Head of caudate nucleus (tissue), 42 donors: ENCODE data around the gene P2RY14.

ENCODE experiments used
- DNase-seq, 42 donors: peaks; one replicate each; pipeline versions ENCODE4 v3.0.0 to v3.0.0-alpha.2; 2020 to 2021; ENCODE audit warnings: mixed read lengths in 7 of 42
- intact Hi-C: fragments of 100-400 bp; cut with DNase I; formaldehyde crosslinking; loops from one replicate; pipeline ENCODE4 v1.15.0; 2022

Gene P2RY14

DNA sequence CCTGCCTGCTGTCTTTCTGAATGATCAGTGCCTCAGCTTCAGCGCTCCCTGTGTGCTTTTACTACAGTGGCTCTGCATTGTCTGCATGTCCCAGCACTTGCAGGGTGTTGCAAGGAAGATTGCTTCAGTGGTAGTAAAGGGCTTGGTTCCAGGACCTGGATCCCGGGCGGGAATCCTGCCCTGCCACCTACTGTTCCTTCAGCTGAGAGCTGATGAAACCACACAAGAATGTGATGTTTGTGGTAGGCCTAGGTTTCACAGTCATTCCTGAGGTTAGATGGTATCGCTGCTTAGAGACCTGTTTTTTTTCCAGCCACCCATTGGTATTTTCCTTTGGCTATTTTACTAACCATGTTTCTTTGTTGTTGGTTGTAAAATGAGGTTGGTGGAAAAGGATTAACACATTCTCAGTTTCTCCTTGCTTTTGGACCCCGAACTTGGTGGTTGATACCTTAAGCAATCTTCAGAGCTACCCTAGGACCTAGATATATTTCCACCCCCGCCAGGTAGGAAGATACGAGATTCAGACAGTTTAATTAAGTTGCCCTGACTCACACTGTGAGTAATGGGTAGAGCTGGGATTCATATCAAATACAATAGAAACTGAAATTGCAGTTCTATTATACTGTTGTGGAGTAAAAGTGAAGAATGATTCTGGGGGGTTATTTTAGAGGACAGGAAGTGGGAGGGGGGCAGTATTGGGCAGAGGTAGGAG lies 26.9 kb upstream of the P2RY14 start:
- DNase-seq: peak in 34 of 42 donors; percentile 17 to 73 (median 40)
- intact Hi-C loops: no loop called here

- intact Hi-C loops: no loop called here
- no peak for DNase-seq
These were observed 25.4 kb upstream of the P2RY14 start for GRCh38 chr3:151303751-151304150.

DNA sequence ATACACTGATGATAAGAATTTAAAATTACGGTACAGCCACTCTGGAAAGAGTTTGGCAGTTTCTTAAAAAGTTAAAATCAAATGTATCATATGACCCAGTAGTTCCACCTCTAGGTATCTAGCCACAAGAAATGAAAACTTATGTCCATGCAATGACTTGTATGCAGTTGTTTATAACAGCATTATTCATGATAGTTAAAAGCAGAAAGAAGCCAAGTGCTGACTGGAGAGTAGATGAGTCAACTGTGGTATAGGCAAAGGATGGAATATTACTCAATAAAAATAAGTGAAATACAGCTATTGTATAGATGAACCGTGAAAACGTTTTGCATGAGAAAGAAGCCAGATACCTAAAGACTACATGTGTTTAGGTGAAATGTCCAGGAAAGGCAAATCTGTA lies 23.4 kb upstream of the P2RY14 start:
- no peak for DNase-seq
- intact Hi-C loops: no loop called here

- DNase-seq: no peak
- intact Hi-C loops: no loop called here
These were observed 22.2 kb upstream of the P2RY14 start for GRCh38 chr3:151300539-151300938.

DNA sequence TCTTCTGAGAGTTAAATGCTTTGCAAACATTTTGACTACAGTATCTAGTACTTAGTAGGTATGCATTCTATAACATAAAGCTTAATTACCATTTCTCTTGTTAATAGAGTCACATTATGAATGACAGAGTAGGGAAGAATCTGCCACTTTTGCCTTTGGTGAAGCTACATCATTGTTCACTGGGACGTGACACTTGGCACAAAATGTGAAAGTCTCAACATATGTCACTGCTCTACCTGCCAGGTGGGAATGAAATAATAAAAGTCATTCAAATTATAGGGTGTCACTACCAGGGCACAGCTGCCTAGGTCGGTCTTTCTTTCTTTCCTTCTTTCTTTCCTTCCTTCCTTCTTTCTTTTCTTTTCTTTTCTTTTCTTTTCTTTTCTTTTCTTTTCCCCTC lies 20.7 kb upstream of the P2RY14 start:
- no peak for DNase-seq
- intact Hi-C loops: no loop called here

- intact Hi-C loops: no loop called here
- DNase-seq: no peak
These were observed 19.1 kb upstream of the P2RY14 start for GRCh38 chr3:151297429-151297828.

- DNase-seq: no peak
- intact Hi-C loops: no loop called here
These were observed 17.9 kb upstream of the P2RY14 start for GRCh38 chr3:151296226-151296625.

GRCh38 chr3:151293127-151293526 lies 14.8 kb upstream of the P2RY14 start:
- intact Hi-C loops: no loop called here

GRCh38 chr3:151290673-151291072 lies 12.3 kb upstream of the P2RY14 start:
- intact Hi-C loops: no loop called here
- DNase-seq: no peak

More at GRCh38 chr3:151293127-151293526, 14.8 kb upstream of the P2RY14 start:
- DNase-seq: peak in 3 of 42 donors; percentile 12 to 26 (median 25)

GRCh38 chr3:151289445-151289844 lies 11.1 kb upstream of the P2RY14 start:
- intact Hi-C loops: no loop called here
- no peak for DNase-seq

DNA sequence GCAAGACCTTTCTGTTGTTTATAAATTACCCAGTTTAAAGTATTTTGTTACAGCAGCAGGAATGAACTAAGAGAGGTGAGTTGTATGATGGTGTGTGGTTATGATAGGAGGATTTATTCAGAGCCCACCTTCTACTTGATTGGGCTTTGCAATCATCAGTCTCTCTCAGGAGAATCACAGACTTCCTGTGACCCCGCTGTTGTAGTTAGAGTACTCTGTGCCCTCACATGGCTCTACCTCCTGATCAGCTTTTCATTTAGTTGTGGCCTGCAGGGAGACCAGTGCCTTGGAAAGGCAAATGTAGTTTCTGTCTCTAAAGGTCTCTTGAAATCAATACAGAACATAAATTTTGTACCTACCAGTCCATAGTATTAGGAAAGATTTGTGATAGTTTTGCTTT lies 7.6 kb upstream of the P2RY14 start:
- intact Hi-C loops: no loop called here
- DNase-seq: no peak

- DNase-seq: no peak
- intact Hi-C loops: loop anchor here (5.0 kb wide), 2 partner anchors 57 to 117 kb away; no protein-coding TSS in a partner anchor
These were observed 5.6 kb upstream of the P2RY14 start for GRCh38 chr3:151283907-151284461.

DNA sequence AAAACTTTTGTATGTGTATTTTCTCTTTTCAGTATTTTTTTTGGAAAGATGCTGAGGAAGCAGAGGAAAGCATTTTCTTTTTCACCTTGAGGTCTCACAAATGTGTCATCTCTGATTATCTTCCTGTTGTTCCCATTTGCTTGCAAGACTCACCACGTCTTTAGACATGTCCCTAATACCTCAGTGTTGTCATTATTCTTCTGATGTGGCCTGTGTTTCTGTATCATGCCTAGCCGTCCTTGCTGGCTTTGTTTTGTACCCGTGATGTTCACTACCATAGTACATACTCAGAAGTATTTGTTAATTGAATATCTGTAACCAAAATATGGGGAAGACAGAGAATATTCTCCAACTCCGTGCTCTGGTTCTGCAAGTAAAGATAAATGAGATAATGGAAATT lies 5.0 kb upstream of the P2RY14 start:
- no peak for DNase-seq

GRCh38 chr3:151282921-151283320 lies 4.6 kb upstream of the P2RY14 start:
- DNase-seq: peak in 1 of 42 donors; percentile 45
- intact Hi-C loops: loop anchor here (5.0 kb wide), 2 partner anchors 56 to 116 kb away; no protein-coding TSS in a partner anchor

More for the DNA sequence above, 5.0 kb upstream of the P2RY14 start:
- intact Hi-C loops: loop anchor here (5.0 kb wide), 2 partner anchors 56 to 116 kb away; no protein-coding TSS in a partner anchor

DNA sequence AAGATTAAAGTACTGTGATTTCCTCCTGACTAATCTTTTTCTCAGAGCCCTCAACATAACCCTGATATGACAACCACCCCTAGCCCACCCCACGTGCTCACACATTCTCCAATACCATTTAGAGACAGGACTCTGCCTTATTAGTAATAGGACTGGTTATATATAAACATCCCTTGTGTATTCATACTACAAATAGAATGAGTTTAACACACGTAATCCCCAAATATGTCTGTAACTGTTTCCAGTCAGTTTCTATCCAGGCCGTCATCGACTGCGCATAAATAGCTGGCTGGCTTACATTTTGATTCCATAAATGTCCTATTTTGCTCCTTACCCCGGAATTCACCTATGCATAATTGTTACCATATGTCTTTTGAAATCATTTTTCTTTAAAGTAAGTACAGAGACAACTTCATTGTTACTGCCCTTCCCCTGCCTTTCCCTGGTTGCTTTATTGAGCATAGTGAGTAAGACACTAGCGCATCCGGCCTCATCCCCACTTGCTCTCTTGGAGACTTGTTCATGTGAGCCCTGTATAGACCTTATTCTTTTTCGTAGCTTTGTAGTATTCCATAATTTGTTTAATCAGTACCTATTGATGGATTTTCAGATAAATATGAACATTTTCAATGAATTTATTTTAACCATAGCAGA lies 3.5 kb upstream of the P2RY14 start:
- no peak for DNase-seq
- intact Hi-C loops: loop anchor here (5.0 kb wide), 2 partner anchors 54 to 114 kb away; no protein-coding TSS in a partner anchor

- intact Hi-C loops: no loop called here
- DNase-seq: no peak
These were observed 1.7 kb downstream of the P2RY14 start for GRCh38 chr3:151276687-151277042.

GRCh38 chr3:151276038-151276686 lies 2.2 kb downstream of the P2RY14 start:
- intact Hi-C loops: no loop called here
- no peak for DNase-seq

DNA sequence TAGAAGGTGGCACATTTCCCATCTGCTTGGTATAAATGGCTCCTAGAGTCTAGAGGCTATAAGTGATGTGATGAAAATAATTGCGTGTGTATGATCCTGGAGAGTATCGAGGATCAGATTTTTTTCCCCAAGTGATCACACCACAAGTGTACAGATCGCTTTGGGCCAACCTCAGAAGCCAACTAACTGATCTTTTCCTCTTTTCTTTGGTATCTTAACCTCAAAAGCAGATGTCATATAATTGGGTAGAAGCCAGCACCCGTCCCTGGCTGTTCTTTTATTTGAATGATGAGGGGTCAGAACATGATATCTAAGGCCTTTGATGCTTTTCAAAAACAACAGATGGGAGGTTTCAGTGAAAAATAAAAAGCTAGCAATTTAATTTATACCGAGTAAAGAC lies 3.3 kb downstream of the P2RY14 start:
- intact Hi-C loops: no loop called here
- no peak for DNase-seq

DNA sequence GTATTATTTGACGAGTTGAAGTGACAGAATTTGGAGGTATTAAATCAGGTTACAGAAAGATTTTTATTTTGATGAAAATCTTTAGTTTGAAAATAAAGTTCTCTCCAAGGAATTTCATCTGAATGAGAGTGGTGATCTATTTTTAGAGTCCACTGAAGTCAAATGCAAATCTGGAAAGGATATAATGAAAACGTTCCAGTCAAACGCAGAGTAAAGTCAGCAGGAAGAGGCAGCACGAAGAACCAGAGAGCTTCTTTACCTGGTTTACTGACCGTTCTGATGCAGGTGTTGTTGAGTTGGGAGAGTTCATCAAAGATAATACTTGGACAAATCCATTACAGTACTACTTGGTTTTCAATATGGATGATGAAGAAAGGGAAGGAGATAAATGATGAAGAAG lies 8.7 kb downstream of the P2RY14 start:
- DNase-seq: no peak
- intact Hi-C loops: no loop called here
